Stimulated activated CD4-positive, alpha-beta T cell treated with anti-CD3 and anti-CD28 coated beads, Interleukin-15, amount 100 ng/mL, for 24 hours (primary cell): Measurements from ENCODE around the gene DEDD2.

ENCODE experiments used
- DNase-seq: peaks from one replicate; pipeline ENCODE4 v3.0.0-alpha.2; 2020

The DEDD2 gene

GRCh38 chr19:42226886-42227285 lies 9.4 kb upstream of the DEDD2 start:
- no peak for DNase-seq

GRCh38 chr19:42225718-42226292 lies 8.3 kb upstream of the DEDD2 start:
- DNase-seq = no peak

GRCh38 chr19:42224940-42225717 lies 7.7 kb upstream of the DEDD2 start:
- no peak for DNase-seq

- no peak for DNase-seq
These were observed 3.2 kb upstream of the DEDD2 start for GRCh38 chr19:42220751-42221097.

- DNase-seq = peak; percentile 98
These were observed 2.6 kb upstream of the DEDD2 start, which contains the start of gene ZNF526 for GRCh38 chr19:42219812-42220750. Gene ZNF526 (plus strand): TSS chr19:42220312. CDS start chr19:42224404, 4,092 bp downstream.

GRCh38 chr19:42216653-42217519 lies 591 bp downstream of the DEDD2 start:
- DNase-seq = peak; percentile 51

- DNase-seq = no peak
These were observed 2.5 kb downstream of the DEDD2 start for GRCh38 chr19:42214810-42215485.

- DNase-seq = no peak
These were observed 4.6 kb downstream of the DEDD2 start for GRCh38 chr19:42212886-42213285.

- DNase-seq = no peak
These were observed 8.9 kb downstream of the DEDD2 start for GRCh38 chr19:42208612-42209011.

- DNase-seq = no peak
These were observed 9.7 kb downstream of the DEDD2 start for GRCh38 chr19:42207767-42208271.

GRCh38 chr19:42206871-42207755 lies 10.4 kb downstream of the DEDD2 start:
- no peak for DNase-seq

GRCh38 chr19:42204664-42205063 lies 12.8 kb downstream of the DEDD2 start:
- no peak for DNase-seq

GRCh38 chr19:42203700-42204099 lies 13.8 kb downstream of the DEDD2 start:
- DNase-seq = no peak

- no peak for DNase-seq
These were observed 15.1 kb downstream of the DEDD2 start for GRCh38 chr19:42202290-42202880.

GRCh38 chr19:42201489-42202289 lies 15.8 kb downstream of the DEDD2 start:
- DNase-seq = peak; percentile 62

GRCh38 chr19:42200116-42200715 lies 17.3 kb downstream of the DEDD2 start:
- no peak for DNase-seq

- DNase-seq = peak; percentile 75
These were observed 17.9 kb downstream of the DEDD2 start for GRCh38 chr19:42199440-42200115.
